Measurements from ENCODE around the gene PIP5K1C. TPM values are rescaled to one million over a fixed set of nuclear protein-coding genes. Genes with fewer than 3 reads are reported as not detected.

The PIP5K1C gene
- total RNA-seq, 1 experiment from 2014 or later: 20.0 TPM

GRCh38 chr19:3604987-3605343, 95.3 kb downstream of the PIP5K1C start:
- intact Hi-C loops (cut with micrococcal nuclease; ENCODE audit: unreplicated experiment): no loop called here
- H3K9me2 ChIP-seq (ENCODE audit: insufficient read depth): no peaks in the 10 kb centered on the region
- no peak overlapping the region for H3K4me2 ChIP-seq
- no peak for DNase-seq
- no peaks in the 10 kb centered on the region for H3K36me3 ChIP-seq (ENCODE audit: low read depth)
- H3K9me3 ChIP-seq (ENCODE audit: insufficient read depth, low read depth): no peaks in the 10 kb centered on the region
- H3K27ac ChIP-seq: no peak overlapping the region
- H2AFZ ChIP-seq: no peak overlapping the region
- 0 out of 2 replicates have a peak, but pooled peaks cover 3% of the 10 kb centered on the region for H3K4me1 ChIP-seq (replicated peaks; ENCODE audit: insufficient read depth)
- H3K27me3 ChIP-seq (ENCODE audit: insufficient read depth, low read depth): no peaks in the 10 kb centered on the region
- BruUV-seq (replicated peaks): no TSS peak
- TF ChIP-seq, protein P1, sequence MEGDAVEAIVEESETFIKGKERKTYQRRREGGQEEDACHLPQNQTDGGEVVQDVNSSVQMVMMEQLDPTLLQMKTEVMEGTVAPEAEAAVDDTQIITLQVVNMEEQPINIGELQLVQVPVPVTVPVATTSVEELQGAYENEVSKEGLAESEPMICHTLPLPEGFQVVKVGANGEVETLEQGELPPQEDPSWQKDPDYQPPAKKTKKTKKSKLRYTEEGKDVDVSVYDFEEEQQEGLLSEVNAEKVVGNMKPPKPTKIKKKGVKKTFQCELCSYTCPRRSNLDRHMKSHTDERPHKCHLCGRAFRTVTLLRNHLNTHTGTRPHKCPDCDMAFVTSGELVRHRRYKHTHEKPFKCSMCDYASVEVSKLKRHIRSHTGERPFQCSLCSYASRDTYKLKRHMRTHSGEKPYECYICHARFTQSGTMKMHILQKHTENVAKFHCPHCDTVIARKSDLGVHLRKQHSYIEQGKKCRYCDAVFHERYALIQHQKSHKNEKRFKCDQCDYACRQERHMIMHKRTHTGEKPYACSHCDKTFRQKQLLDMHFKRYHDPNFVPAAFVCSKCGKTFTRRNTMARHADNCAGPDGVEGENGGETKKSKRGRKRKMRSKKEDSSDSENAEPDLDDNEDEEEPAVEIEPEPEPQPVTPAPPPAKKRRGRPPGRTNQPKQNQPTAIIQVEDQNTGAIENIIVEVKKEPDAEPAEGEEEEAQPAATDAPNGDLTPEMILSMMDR (conservative IDR thresholded peaks at IDR 0.05): no peak
- TF ChIP-seq EZH2 (IDR thresholded peaks at IDR 0.05; ENCODE audit: low read depth): no peak
- H3K4me3 ChIP-seq: no peak overlapping the region
- no peaks in the 10 kb centered on the region for H3K79me2 ChIP-seq (ENCODE audit: low read depth)
- CTCF ChIA-PET: no interaction called here
- no peaks in the 10 kb centered on the region for H4K20me1 ChIP-seq (ENCODE audit: insufficient read depth)
- 0 out of 2 replicates have a peak, but pooled peaks cover 7% of the 10 kb centered on the region for H3F3A ChIP-seq (ENCODE audit: insufficient read depth, low read depth)
- POLR2A ChIA-PET (ENCODE audit: unreplicated experiment): no interaction called here

GRCh38 chr19:3604227-3604986, 95.9 kb downstream of the PIP5K1C start:
- no peak overlapping the region for H3K4me3 ChIP-seq
- H3K27me3 ChIP-seq (ENCODE audit: insufficient read depth, low read depth): no peaks in the 10 kb centered on the region
- no peak overlapping the region for H2AFZ ChIP-seq
- 0 out of 2 replicates have a peak, but pooled peaks cover 7% of the 10 kb centered on the region for H3F3A ChIP-seq (ENCODE audit: insufficient read depth, low read depth)
- no peaks in the 10 kb centered on the region for H3K79me2 ChIP-seq (ENCODE audit: low read depth)
- no peaks in the 10 kb centered on the region for H3K9me3 ChIP-seq (ENCODE audit: insufficient read depth, low read depth)
- no peak overlapping the region for H3K4me2 ChIP-seq
- H3K4me1 ChIP-seq (replicated peaks; ENCODE audit: insufficient read depth): 0 out of 2 replicates have a peak, but pooled peaks cover 3% of the 10 kb centered on the region
- H3K27ac ChIP-seq: no peak overlapping the region
- no TSS peak for BruUV-seq (replicated peaks)
- TF ChIP-seq, protein P1 (conservative IDR thresholded peaks at IDR 0.05): no peak
- TF ChIP-seq EZH2 (IDR thresholded peaks at IDR 0.05; ENCODE audit: low read depth): no peak
- H3K9me2 ChIP-seq (ENCODE audit: insufficient read depth): no peaks in the 10 kb centered on the region
- no peak for DNase-seq
- CTCF ChIA-PET: no interaction called here
- H4K20me1 ChIP-seq (ENCODE audit: insufficient read depth): no peaks in the 10 kb centered on the region
- POLR2A ChIA-PET (ENCODE audit: unreplicated experiment): no interaction called here
- no peaks in the 10 kb centered on the region for H3K36me3 ChIP-seq (ENCODE audit: low read depth)
- intact Hi-C loops (cut with micrococcal nuclease; ENCODE audit: unreplicated experiment): no loop called here

- H4K20me1 ChIP-seq (ENCODE audit: insufficient read depth): no peaks in the 10 kb centered on the region
- BruUV-seq (replicated peaks): no TSS peak
- H3K4me2 ChIP-seq: no peak overlapping the region
- H3K4me3 ChIP-seq: no peak overlapping the region
- H3K79me2 ChIP-seq (ENCODE audit: low read depth): no peaks in the 10 kb centered on the region
- DNase-seq: no peak
- no peaks in the 10 kb centered on the region for H3K27me3 ChIP-seq (ENCODE audit: insufficient read depth, low read depth)
- CTCF ChIA-PET: interaction anchor here (0.6 kb wide), 1 partner anchor 391 kb away, joined by 6 read pairs; no protein-coding TSS in a partner anchor
- intact Hi-C loops (cut with micrococcal nuclease; ENCODE audit: unreplicated experiment): no loop called here
- no peaks in the 10 kb centered on the region for H3K36me3 ChIP-seq (ENCODE audit: low read depth)
- no peak overlapping the region for H2AFZ ChIP-seq
- H3K4me1 ChIP-seq (replicated peaks; ENCODE audit: insufficient read depth): 0 out of 2 replicates have a peak, but pooled peaks cover 3% of the 10 kb centered on the region
- H3K27ac ChIP-seq: no peak overlapping the region
- no peak for TF ChIP-seq EZH2 (IDR thresholded peaks at IDR 0.05; ENCODE audit: low read depth)
- TF ChIP-seq, protein P1 (conservative IDR thresholded peaks at IDR 0.05): no peak
- H3K9me3 ChIP-seq (ENCODE audit: insufficient read depth, low read depth): no peaks in the 10 kb centered on the region
- H3F3A ChIP-seq (ENCODE audit: insufficient read depth, low read depth): 0 out of 2 replicates have a peak, but pooled peaks cover 6% of the 10 kb centered on the region
- POLR2A ChIA-PET (ENCODE audit: unreplicated experiment): no interaction called here
- H3K9me2 ChIP-seq (ENCODE audit: insufficient read depth): no peaks in the 10 kb centered on the region
Measured at GRCh38 chr19:3603121-3603811, 97.0 kb downstream of the PIP5K1C start.
